Measurements from ENCODE around the gene RNASE13.
"Not testable (repeated sequence)": the region's sequence is repeated elsewhere in the genome, so short reads cannot be mapped to it uniquely, and the experiment has no call there.

GRCh38 chr14:21040941-21041340 lies 6.3 kb upstream of the RNASE13 start:
- not testable (repeated sequence) for TF ChIP-seq ZBTB1 (tag by site-specific recombination; IDR thresholded peaks at IDR 0.05); ZNF274 (IDR thresholded peaks at IDR 0.05; ENCODE audit: low read length); ZNF274 (tag by site-specific recombination; IDR thresholded peaks at IDR 0.05; ENCODE audit: borderline replicate concordance); YY1 (tag by site-specific recombination; IDR thresholded peaks at IDR 0.05); PRDM10 (tag by site-specific recombination; IDR thresholded peaks at IDR 0.05); ZNF658 (tag by site-specific recombination; IDR thresholded peaks at IDR 0.05)
- TF ChIP-seq, protein P1, sequence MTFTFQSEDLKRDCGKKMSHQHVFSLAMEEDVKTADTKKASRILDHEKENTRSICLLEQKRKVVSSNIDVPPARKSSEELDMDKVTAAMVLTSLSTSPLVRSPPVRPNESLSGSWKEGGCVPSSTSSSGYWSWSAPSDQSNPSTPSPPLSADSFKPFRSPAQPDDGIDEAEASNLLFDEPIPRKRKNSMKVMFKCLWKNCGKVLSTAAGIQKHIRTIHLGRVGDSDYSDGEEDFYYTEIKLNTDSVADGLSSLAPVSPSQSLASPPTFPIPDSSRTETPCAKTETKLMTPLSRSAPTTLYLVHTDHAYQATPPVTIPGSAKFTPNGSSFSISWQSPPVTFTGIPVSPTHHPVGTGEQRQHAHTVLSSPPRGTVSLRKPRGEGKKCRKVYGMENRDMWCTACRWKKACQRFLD (tag by site-specific recombination; IDR thresholded peaks at IDR 0.05): not testable (repeated sequence)
- TF ChIP-seq, protein P2, sequence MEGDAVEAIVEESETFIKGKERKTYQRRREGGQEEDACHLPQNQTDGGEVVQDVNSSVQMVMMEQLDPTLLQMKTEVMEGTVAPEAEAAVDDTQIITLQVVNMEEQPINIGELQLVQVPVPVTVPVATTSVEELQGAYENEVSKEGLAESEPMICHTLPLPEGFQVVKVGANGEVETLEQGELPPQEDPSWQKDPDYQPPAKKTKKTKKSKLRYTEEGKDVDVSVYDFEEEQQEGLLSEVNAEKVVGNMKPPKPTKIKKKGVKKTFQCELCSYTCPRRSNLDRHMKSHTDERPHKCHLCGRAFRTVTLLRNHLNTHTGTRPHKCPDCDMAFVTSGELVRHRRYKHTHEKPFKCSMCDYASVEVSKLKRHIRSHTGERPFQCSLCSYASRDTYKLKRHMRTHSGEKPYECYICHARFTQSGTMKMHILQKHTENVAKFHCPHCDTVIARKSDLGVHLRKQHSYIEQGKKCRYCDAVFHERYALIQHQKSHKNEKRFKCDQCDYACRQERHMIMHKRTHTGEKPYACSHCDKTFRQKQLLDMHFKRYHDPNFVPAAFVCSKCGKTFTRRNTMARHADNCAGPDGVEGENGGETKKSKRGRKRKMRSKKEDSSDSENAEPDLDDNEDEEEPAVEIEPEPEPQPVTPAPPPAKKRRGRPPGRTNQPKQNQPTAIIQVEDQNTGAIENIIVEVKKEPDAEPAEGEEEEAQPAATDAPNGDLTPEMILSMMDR (tag by site-specific recombination; IDR thresholded peaks at IDR 0.05): not testable (repeated sequence)
- TF ChIP-seq, protein P3, sequence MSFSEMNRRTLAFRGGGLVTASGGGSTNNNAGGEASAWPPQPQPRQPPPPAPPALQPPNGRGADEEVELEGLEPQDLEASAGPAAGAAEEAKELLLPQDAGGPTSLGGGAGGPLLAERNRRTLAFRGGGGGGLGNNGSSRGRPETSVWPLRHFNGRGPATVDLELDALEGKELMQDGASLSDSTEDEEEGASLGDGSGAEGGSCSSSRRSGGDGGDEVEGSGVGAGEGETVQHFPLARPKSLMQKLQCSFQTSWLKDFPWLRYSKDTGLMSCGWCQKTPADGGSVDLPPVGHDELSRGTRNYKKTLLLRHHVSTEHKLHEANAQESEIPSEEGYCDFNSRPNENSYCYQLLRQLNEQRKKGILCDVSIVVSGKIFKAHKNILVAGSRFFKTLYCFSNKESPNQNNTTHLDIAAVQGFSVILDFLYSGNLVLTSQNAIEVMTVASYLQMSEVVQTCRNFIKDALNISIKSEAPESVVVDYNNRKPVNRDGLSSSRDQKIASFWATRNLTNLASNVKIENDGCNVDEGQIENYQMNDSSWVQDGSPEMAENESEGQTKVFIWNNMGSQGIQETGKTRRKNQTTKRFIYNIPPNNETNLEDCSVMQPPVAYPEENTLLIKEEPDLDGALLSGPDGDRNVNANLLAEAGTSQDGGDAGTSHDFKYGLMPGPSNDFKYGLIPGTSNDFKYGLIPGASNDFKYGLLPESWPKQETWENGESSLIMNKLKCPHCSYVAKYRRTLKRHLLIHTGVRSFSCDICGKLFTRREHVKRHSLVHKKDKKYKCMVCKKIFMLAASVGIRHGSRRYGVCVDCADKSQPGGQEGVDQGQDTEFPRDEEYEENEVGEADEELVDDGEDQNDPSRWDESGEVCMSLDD (tag by site-specific recombination; IDR thresholded peaks at IDR 0.05): not testable (repeated sequence)

All from HEK293 (cell line).